GM12874 (cell line): ENCODE results near the gene CHRDL2.

Source experiments
- TF ChIP-seq, protein P1 (sequence below): IDR thresholded peaks from 2 replicates; pipeline ENCODE4 v1.5.1; 2011; ENCODE audit warnings: low read depth, mild to moderate bottlenecking, control low read depth, low read length, moderate library complexity; ENCODE audit not compliant: insufficient read depth

CHRDL2 gene

DNA sequence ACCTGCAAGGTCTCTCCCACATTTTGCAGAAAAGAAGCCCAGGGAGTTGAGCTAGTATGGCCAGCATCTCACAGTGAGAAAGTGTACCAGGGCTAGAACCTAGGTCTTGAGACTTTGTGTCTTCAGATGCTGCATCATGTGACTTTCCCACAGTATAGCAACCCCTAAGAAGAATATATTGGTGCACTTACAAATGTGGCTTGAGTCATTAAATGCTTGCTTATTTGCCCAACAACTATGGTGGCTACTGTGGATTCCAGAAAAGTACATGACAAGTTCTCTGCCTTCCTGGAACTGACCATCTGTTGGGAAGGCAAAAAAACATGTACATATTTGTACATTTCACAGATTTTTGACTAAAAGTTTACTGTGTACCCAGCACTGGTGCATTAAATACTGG lies 83.8 kb downstream of the CHRDL2 start:
- TF ChIP-seq, protein P1, sequence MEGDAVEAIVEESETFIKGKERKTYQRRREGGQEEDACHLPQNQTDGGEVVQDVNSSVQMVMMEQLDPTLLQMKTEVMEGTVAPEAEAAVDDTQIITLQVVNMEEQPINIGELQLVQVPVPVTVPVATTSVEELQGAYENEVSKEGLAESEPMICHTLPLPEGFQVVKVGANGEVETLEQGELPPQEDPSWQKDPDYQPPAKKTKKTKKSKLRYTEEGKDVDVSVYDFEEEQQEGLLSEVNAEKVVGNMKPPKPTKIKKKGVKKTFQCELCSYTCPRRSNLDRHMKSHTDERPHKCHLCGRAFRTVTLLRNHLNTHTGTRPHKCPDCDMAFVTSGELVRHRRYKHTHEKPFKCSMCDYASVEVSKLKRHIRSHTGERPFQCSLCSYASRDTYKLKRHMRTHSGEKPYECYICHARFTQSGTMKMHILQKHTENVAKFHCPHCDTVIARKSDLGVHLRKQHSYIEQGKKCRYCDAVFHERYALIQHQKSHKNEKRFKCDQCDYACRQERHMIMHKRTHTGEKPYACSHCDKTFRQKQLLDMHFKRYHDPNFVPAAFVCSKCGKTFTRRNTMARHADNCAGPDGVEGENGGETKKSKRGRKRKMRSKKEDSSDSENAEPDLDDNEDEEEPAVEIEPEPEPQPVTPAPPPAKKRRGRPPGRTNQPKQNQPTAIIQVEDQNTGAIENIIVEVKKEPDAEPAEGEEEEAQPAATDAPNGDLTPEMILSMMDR: no peak

DNA sequence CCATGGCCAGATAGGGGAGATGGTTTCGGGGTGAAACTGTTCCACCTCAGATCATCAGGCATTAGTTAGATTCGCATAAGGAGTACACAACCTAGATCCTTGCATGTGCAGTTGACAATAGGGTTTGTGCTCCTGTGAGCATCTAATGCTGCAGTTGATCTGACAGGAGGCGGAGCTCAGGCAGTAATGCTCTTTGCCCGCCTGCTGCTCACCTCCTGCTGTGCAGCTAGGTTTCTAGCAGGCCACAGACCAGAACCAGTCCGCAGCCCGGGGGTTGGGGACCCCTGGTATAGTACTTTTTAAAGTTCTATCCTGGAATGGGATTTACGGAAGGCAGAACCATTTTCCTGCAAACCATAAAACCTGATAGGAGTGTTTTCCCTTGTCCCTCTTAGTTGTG lies 84.3 kb downstream of the CHRDL2 start:
- TF ChIP-seq, protein P1: no peak
